ENCODE data around the gene FEZ2. TPM values are rescaled to one million over a fixed set of nuclear protein-coding genes. Genes with fewer than 3 reads are reported as not detected.
A peak's percentile ranks its signal among the peaks of the same experiment; 100 is the strongest.

The FEZ2 gene
- total RNA-seq, 1 donor from 2014 or later = 43.5 TPM

- no peak for DNase-seq (ENCODE audit: low read depth, low spot score)
- H3K36me3 Mint-ChIP-seq (ENCODE audit: low read depth) = peaks cover 20% of the 10 kb centered on the region
- H3K9me3 Mint-ChIP-seq = no peaks in the 10 kb centered on the region
- no peaks in the 10 kb centered on the region for H3K27me3 Mint-ChIP-seq (ENCODE audit: low read depth)
- no peak overlapping the region for H3K4me3 Mint-ChIP-seq
- no peak overlapping the region for H3K27ac Mint-ChIP-seq (ENCODE audit: unreplicated experiment)
- no peak for TF ChIP-seq CTCF (conservative IDR thresholded peaks at IDR 0.05)
- peaks cover 4% of the 10 kb centered on the region for H3K4me1 Mint-ChIP-seq
These were observed 10.9 kb downstream of the FEZ2 start for GRCh38 chr2:36587101-36587500.

- no peak for TF ChIP-seq CTCF (conservative IDR thresholded peaks at IDR 0.05)
These were observed 11.3 kb downstream of the FEZ2 start for GRCh38 chr2:36586672-36587071.

GRCh38 chr2:36584148-36584794 is 13.7 kb downstream of the FEZ2 start:
- no peak overlapping the region for H3K4me3 Mint-ChIP-seq
- no peak for DNase-seq (ENCODE audit: low read depth, low spot score)
- no peaks in the 10 kb centered on the region for H3K4me1 Mint-ChIP-seq
- H3K36me3 Mint-ChIP-seq (ENCODE audit: low read depth) = peaks cover 30% of the 10 kb centered on the region
- no peak for TF ChIP-seq CTCF (conservative IDR thresholded peaks at IDR 0.05)
- H3K27me3 Mint-ChIP-seq (ENCODE audit: low read depth) = no peaks in the 10 kb centered on the region
- peak overlapping the region; percentile 64 for H3K27ac Mint-ChIP-seq (ENCODE audit: unreplicated experiment)
- H3K9me3 Mint-ChIP-seq = no peaks in the 10 kb centered on the region

More at GRCh38 chr2:36586672-36587071, 11.3 kb downstream of the FEZ2 start:
- H3K4me3 Mint-ChIP-seq = no peak overlapping the region
- no peak for DNase-seq (ENCODE audit: low read depth, low spot score)
- no peak overlapping the region for H3K27ac Mint-ChIP-seq (ENCODE audit: unreplicated experiment)
- no peaks in the 10 kb centered on the region for H3K27me3 Mint-ChIP-seq (ENCODE audit: low read depth)
- no peaks in the 10 kb centered on the region for H3K9me3 Mint-ChIP-seq
- H3K36me3 Mint-ChIP-seq (ENCODE audit: low read depth) = peaks cover 20% of the 10 kb centered on the region
- H3K4me1 Mint-ChIP-seq = peaks cover 1% of the 10 kb centered on the region

GRCh38 chr2:36582951-36583350 is 15.0 kb downstream of the FEZ2 start:
- no peaks in the 10 kb centered on the region for H3K4me1 Mint-ChIP-seq
- peaks cover 40% of the 10 kb centered on the region for H3K36me3 Mint-ChIP-seq (ENCODE audit: low read depth)
- TF ChIP-seq CTCF (conservative IDR thresholded peaks at IDR 0.05) = no peak
- no peak overlapping the region for H3K27ac Mint-ChIP-seq (ENCODE audit: unreplicated experiment)
- no peak for DNase-seq (ENCODE audit: low read depth, low spot score)
- no peaks in the 10 kb centered on the region for H3K9me3 Mint-ChIP-seq
- no peak overlapping the region for H3K4me3 Mint-ChIP-seq
- no peaks in the 10 kb centered on the region for H3K27me3 Mint-ChIP-seq (ENCODE audit: low read depth)

- Mint-ChIP-seq H3K36me3 (ENCODE audit: low read depth) (peaks cover 42% of the 10 kb centered on the region), H3K4me1 (no peaks in the 10 kb centered on the region), H3K27ac (ENCODE audit: unreplicated experiment) (no peak overlapping the region), H3K4me3 (no peak overlapping the region), H3K9me3 (no peaks in the 10 kb centered on the region), H3K27me3 (ENCODE audit: low read depth) (no peaks in the 10 kb centered on the region)
- no peak for TF ChIP-seq CTCF (conservative IDR thresholded peaks at IDR 0.05)
- DNase-seq (ENCODE audit: low read depth, low spot score) = no peak
These were observed 15.4 kb downstream of the FEZ2 start for GRCh38 chr2:36582538-36582937.

Data from neural crest cell (in vitro differentiated cells).